B cell (primary cell): ENCODE data around the gene COL19A1. TPM values are rescaled to one million over a fixed set of nuclear protein-coding genes. Genes with fewer than 3 reads are reported as not detected.

Experiments used
- ATAC-seq: fragments of 200-7000 bp; cut with Tn5 transposase; one replicate; pipeline ENCODE4 v1.10.0; 2021; ENCODE audit warnings: low read depth, mild to moderate bottlenecking, moderate number of reproducible peaks, moderate library complexity
- CTCF ChIA-PET: fragments of 350-600 bp; sonication (Branson Sonifier 250); formaldehyde crosslinking; loops from one replicate; lab custom pipeline; 2021; ENCODE audit warnings: antibody characterized with exemption, inconsistent platforms; lab: Charles Lee
- POLR2A ChIA-PET: fragments of 350-600 bp; sonication (Branson Sonifier 250); formaldehyde crosslinking; loops from one replicate; lab custom pipeline; 2021; ENCODE audit warnings: antibody characterized with exemption; lab: Charles Lee
- DNase-seq: peaks from one replicate; pipeline ENCODE4 v3.0.0; 2013
- H2AFZ ChIP-seq: 2 replicates; pipeline ENCODE4 v1.6.1; 2012; ENCODE audit warnings: mild to moderate bottlenecking, low read depth, low read length; ENCODE audit not compliant: insufficient read depth, poor library complexity, severe bottlenecking
- H3K27ac ChIP-seq, 2 donors: 1 replicate in 1 of 2; 2 replicates in 1 of 2; pipeline ENCODE4 v1.5.1; 2012 to 2013; ENCODE audit warnings: low read length in 2 of 2, mild to moderate bottlenecking in 2 of 2, moderate library complexity in 1 of 2
- H3K27me3 ChIP-seq, 4 experiments: fragments of 200-600 bp in 1 of 4; sonication (generic) in 1 of 4; replicated peaks in 1 of 4; 1 replicate in 2 of 4; 2 replicates in 2 of 4; pipeline versions ENCODE4 v1.6.1 to v1.7.0; 2013 to 2016; ENCODE audit warnings: low read length in 3 of 4, mild to moderate bottlenecking in 2 of 4, mixed read lengths in 1 of 4, moderate library complexity in 1 of 4; ENCODE audit not compliant: insufficient read depth in 4 of 4, control insufficient read depth in 3 of 4; ENCODE audit errors: control extremely low read depth in 1 of 4
- H3K36me3 ChIP-seq, 2 experiments: replicated peaks in 1 of 2; 1 replicate in 1 of 2; 2 replicates in 1 of 2; pipeline versions ENCODE4 v1.6.1 to v1.7.1; 2013; ENCODE audit warnings: low read length in 1 of 2; ENCODE audit not compliant: insufficient read depth in 2 of 2, control insufficient read depth in 1 of 2; ENCODE audit errors: control extremely low read depth in 1 of 2, extremely low read depth in 1 of 2
- H3K4me1 ChIP-seq, 2 donors: fragments of 200-600 bp in 1 of 2; sonication (generic) in 1 of 2; 1 replicate in 1 of 2; 2 replicates in 1 of 2; pipeline versions ENCODE4 v1.5.1 to v1.6.1; 2013 to 2017; ENCODE audit warnings: low read length in 2 of 2; ENCODE audit not compliant: control insufficient read depth in 2 of 2, insufficient read depth in 2 of 2
- H3K4me2 ChIP-seq: replicated peaks from 2 replicates; pipeline ENCODE3; 2012; ENCODE audit warnings: mild to moderate bottlenecking, low read depth, low read length; ENCODE audit not compliant: poor library complexity, severe bottlenecking
- H3K4me3 ChIP-seq, 5 experiments: fragments of 200-600 bp in 1 of 5; sonication (generic) in 1 of 5; 1 replicate in 3 of 5; 2 replicates in 2 of 5; pipeline versions ENCODE4 v1.5.1 to v1.7.0; 2011 to 2016; ENCODE audit warnings: low read length in 4 of 5, mild to moderate bottlenecking in 4 of 5, low read depth in 2 of 5, control low read depth in 1 of 5, moderate library complexity in 1 of 5; ENCODE audit not compliant: insufficient read depth in 1 of 5; ENCODE audit errors: control extremely low read depth in 1 of 5, extremely low read depth in 1 of 5
- H3K79me2 ChIP-seq: fragments of 200-600 bp; sonication (generic); one replicate; pipeline ENCODE4 v1.6.0; 2016; ENCODE audit warnings: low read length; ENCODE audit not compliant: control insufficient read depth, insufficient read depth
- H3K9ac ChIP-seq: fragments of 200-600 bp; sonication (generic); 2 replicates; pipeline ENCODE4 v1.6.1; 2017; ENCODE audit warnings: mild to moderate bottlenecking, low read length, moderate library complexity
- H3K9me3 ChIP-seq, 3 donors: one replicate each; pipeline versions ENCODE4 v1.6.1 to v1.7.1; 2013; ENCODE audit warnings: low read length in 2 of 3; ENCODE audit not compliant: control insufficient read depth in 2 of 3, insufficient read depth in 1 of 3; ENCODE audit errors: control extremely low read depth in 1 of 3
- H4K20me1 ChIP-seq: 2 replicates; pipeline ENCODE4 v1.6.0; 2012; ENCODE audit warnings: mild to moderate bottlenecking, low read length; ENCODE audit not compliant: insufficient read depth, control insufficient read depth, poor library complexity, severe bottlenecking
- H3K27ac Mint-ChIP-seq: one replicate; pipeline ENCODE4 v1.8.0; 2021; ENCODE audit warnings: mixed read lengths
- H3K27me3 Mint-ChIP-seq: one replicate; pipeline ENCODE4 v1.8.0; 2021; ENCODE audit warnings: mixed read lengths
- H3K4me1 Mint-ChIP-seq: one replicate; pipeline ENCODE4 v1.8.0; 2021; ENCODE audit warnings: mixed read lengths
- H3K4me3 Mint-ChIP-seq: one replicate; pipeline ENCODE4 v1.8.0; 2021; ENCODE audit warnings: mixed read lengths
- H3K9me3 Mint-ChIP-seq: one replicate; pipeline ENCODE4 v1.8.0; 2022; ENCODE audit warnings: mixed read lengths; ENCODE audit not compliant: insufficient read depth
- CTCF ChIP-seq: fragments of 200-600 bp; IDR thresholded peaks from one replicate; pipeline ENCODE4 v1.8.0; 2022; ENCODE audit warnings: antibody characterized with exemption, mild to moderate bottlenecking
- EZH2 ChIP-seq: IDR thresholded peaks from 2 replicates; pipeline ENCODE4 v1.6.1; 2012; ENCODE audit warnings: borderline replicate concordance, low read depth, mild to moderate bottlenecking, moderate library complexity, low read length; ENCODE audit not compliant: insufficient read depth, poor library complexity, severe bottlenecking
- WGBS: methylation state at CpG from one replicate; pipeline ENCODE4 v1.1.5; 2013; ENCODE audit warnings: missing lambda C conversion rate; ENCODE audit not compliant: insufficient coverage; 5-methylcytosine and 5-hydroxymethylcytosine counted together
- intact Hi-C: fragments of 100-400 bp; cut with micrococcal nuclease; formaldehyde crosslinking; loops from one replicate; pipeline ENCODE4 v1.10.0; 2022
- polyA plus RNA-seq: library from polyadenylated mRNA; depleted of rRNA; stranded (reverse); fragments of >200 nt; gene quantifications from 2 replicates; pipeline ENCODE4 v1.2.3, GENCODE V29; 2012
- total RNA-seq, 2 donors: library from RNA; stranded (reverse); fragments of 120-200 nt in 1 of 2; gene quantifications; 1 replicate in 1 of 2; 2 replicates in 1 of 2; pipeline versions ENCODE4 v1.2.3 to v1.2.4, GENCODE V29; 2013 to 2022

The COL19A1 gene
- total and polyA plus RNA-seq, 2 donors (not counting 1 experiment from before 2014, with no cell fraction given) = 14.6 to 61.4 TPM

- H3K27ac ChIP-seq = no peak overlapping the region
- Mint-ChIP-seq H3K27me3 (no peaks in the 10 kb centered on the region), H3K4me1 (no peaks in the 10 kb centered on the region), H3K9me3 (no peaks in the 10 kb centered on the region), H3K27ac (no peak overlapping the region), H3K4me3 (no peak overlapping the region)
- no peak for DNase-seq
- H3K9ac ChIP-seq = no peak overlapping the region
- ATAC-seq = no peak
- no peak overlapping the region for H3K4me3 ChIP-seq
- H3K4me1 ChIP-seq = no peaks in the 10 kb centered on the region
- H3K36me3 ChIP-seq = peaks cover 14 to 68% of the 10 kb centered on the region in 2 experiments
- intact Hi-C loops = no loop called here
- POLR2A ChIA-PET = no interaction called here
- no peak for TF ChIP-seq EZH2
- no peak for TF ChIP-seq CTCF
- no peaks in the 10 kb centered on the region for H3K79me2 ChIP-seq
- H3K9me3 ChIP-seq = no peaks in the 10 kb centered on the region
- WGBS = 95% methylated on average over 6 of the region's 6 CpGs
- no peak overlapping the region for H3K4me2 ChIP-seq
- H4K20me1 ChIP-seq = no peaks in the 10 kb centered on the region
- no peak overlapping the region for H2AFZ ChIP-seq
- CTCF ChIA-PET = no interaction called here
- H3K27me3 ChIP-seq = no peaks in the 10 kb centered on the region
Observed at GRCh38 chr6:70188202-70188601, 321.8 kb downstream of the COL19A1 start.

- Histone ChIP-seq H3K4me2 (no peak overlapping the region), H3K36me3 (peaks cover 16 to 54% of the 10 kb centered on the region in 2 experiments), H3K4me3 (no peak overlapping the region), H3K9ac (no peak overlapping the region), H3K4me1 (no peaks in the 10 kb centered on the region), H4K20me1 (peaks cover 5% of the 10 kb centered on the region), H3K9me3 (no peaks in the 10 kb centered on the region), H3K27ac (no peak overlapping the region), H3K27me3 (no peaks in the 10 kb centered on the region), H3K79me2 (no peaks in the 10 kb centered on the region), H2AFZ (no peak overlapping the region)
- CTCF ChIA-PET = no interaction called here
- H3K27ac Mint-ChIP-seq = no peak overlapping the region
- no peaks in the 10 kb centered on the region for H3K4me1 Mint-ChIP-seq
- H3K9me3 Mint-ChIP-seq = no peaks in the 10 kb centered on the region
- TF ChIP-seq EZH2 (no peak), CTCF (no peak)
- no peak overlapping the region for H3K4me3 Mint-ChIP-seq
- no peaks in the 10 kb centered on the region for H3K27me3 Mint-ChIP-seq
- intact Hi-C loops = no loop called here
- POLR2A ChIA-PET = no interaction called here
- no peak for ATAC-seq
- DNase-seq = no peak
Observed at GRCh38 chr6:70194421-70194820, 328.1 kb downstream of the COL19A1 start.
